ENCODE data around the gene NEK1.

The NEK1 gene

GRCh38 chr4:169657470-169658107 is 45.2 kb upstream of the NEK1 start:
- no peak for TF ChIP-seq CTCF (IDR thresholded peaks at IDR 0.05)

- TF ChIP-seq CTCF (IDR thresholded peaks at IDR 0.05) = no peak
Measured at GRCh38 chr4:169655401-169655800, 43.0 kb upstream of the NEK1 start.

- TF ChIP-seq CTCF (IDR thresholded peaks at IDR 0.05) = no peak
Measured at GRCh38 chr4:169652535-169652934, 40.2 kb upstream of the NEK1 start.

GRCh38 chr4:169650227-169650936 is 38.0 kb upstream of the NEK1 start:
- TF ChIP-seq CTCF (IDR thresholded peaks at IDR 0.05) = no peak

- TF ChIP-seq CTCF (IDR thresholded peaks at IDR 0.05) = no peak
Measured at GRCh38 chr4:169649545-169650226, 37.3 kb upstream of the NEK1 start.

- TF ChIP-seq CTCF (IDR thresholded peaks at IDR 0.05) = no peak
Measured at GRCh38 chr4:169645627-169646026, 33.2 kb upstream of the NEK1 start.

GRCh38 chr4:169644802-169645201 is 32.4 kb upstream of the NEK1 start:
- TF ChIP-seq CTCF (IDR thresholded peaks at IDR 0.05) = no peak

Measured in LNCAP (cell line).